KMS-11 (cell line): ENCODE measurements around the gene SEZ6L2.

Source experiments
- H2AFZ ChIP-seq: fragments of 200-600 bp; sonication (generic); 2 replicates; pipeline ENCODE4 v1.6.1; 2016; ENCODE audit warnings: antibody characterized with exemption, mixed run types, low read depth
- H3K27ac ChIP-seq: fragments of 200-600 bp; sonication (generic); 2 replicates; pipeline ENCODE4 v1.6.1; 2016; ENCODE audit warnings: mild to moderate bottlenecking, mixed run types
- H3K27me3 ChIP-seq: fragments of 200-600 bp; sonication (generic); 2 replicates; pipeline ENCODE4 v1.6.1; 2017; ENCODE audit warnings: mild to moderate bottlenecking, low read depth, mixed run types, moderate library complexity; ENCODE audit not compliant: insufficient read depth
- H3K36me3 ChIP-seq: fragments of 200-600 bp; sonication (generic); 2 replicates; pipeline ENCODE4 v1.6.1; 2017; ENCODE audit warnings: mild to moderate bottlenecking, mixed run types; ENCODE audit not compliant: insufficient read depth
- H3K4me1 ChIP-seq: fragments of 200-600 bp; sonication (generic); 2 replicates; pipeline ENCODE4 v1.6.1; 2016; ENCODE audit warnings: mild to moderate bottlenecking, low read depth, mixed run types; ENCODE audit not compliant: poor library complexity, severe bottlenecking
- H3K4me2 ChIP-seq: fragments of 200-600 bp; sonication (generic); 2 replicates; pipeline ENCODE4 v1.7.0; 2016; ENCODE audit warnings: mild to moderate bottlenecking, mixed run types
- H3K4me3 ChIP-seq: fragments of 200-600 bp; sonication (generic); IDR thresholded peaks from 2 replicates; pipeline ENCODE4 v1.6.1; 2017; ENCODE audit warnings: low read depth, low read length, mixed read lengths; ENCODE audit not compliant: insufficient read depth
- H3K79me2 ChIP-seq: fragments of 200-600 bp; sonication (generic); 2 replicates; pipeline ENCODE4 v1.6.1; 2016; ENCODE audit warnings: low read depth, mixed run types; ENCODE audit not compliant: insufficient read depth
- H3K9ac ChIP-seq: fragments of 200-600 bp; sonication (generic); 2 replicates; pipeline ENCODE4 v1.6.1; 2016; ENCODE audit warnings: mild to moderate bottlenecking, mixed run types
- H4K20me1 ChIP-seq: fragments of 200-600 bp; sonication (generic); 2 replicates; pipeline ENCODE4 v1.6.1; 2016; ENCODE audit warnings: mild to moderate bottlenecking, mixed run types; ENCODE audit not compliant: insufficient read depth
- TF ChIP-seq, protein P1 (sequence below): fragments of 200-600 bp; sonication (generic); conservative IDR thresholded peaks from 2 replicates; pipeline ENCODE4 v1.6.1; 2017; ENCODE audit warnings: low read depth, mild to moderate bottlenecking, antibody characterized with exemption, low read length, moderate library complexity, mixed read lengths

Gene SEZ6L2

GRCh38 chr16:29922986-29923501 is 23.7 kb upstream of the SEZ6L2 start:
- Histone ChIP-seq H4K20me1 (no peaks in the 10 kb centered on the region), H2AFZ (no peak overlapping the region), H3K36me3 (no peaks in the 10 kb centered on the region), H3K4me1 (peaks cover 28% of the 10 kb centered on the region), H3K4me2 (no peak overlapping the region), H3K27ac (no peak overlapping the region), H3K79me2 (peaks cover 11% of the 10 kb centered on the region; the same call in 1 of the 2 replicates), H3K9ac (no peak overlapping the region), H3K4me3 (no peak overlapping the region), H3K27me3 (no peaks in the 10 kb centered on the region)
- TF ChIP-seq, protein P1, sequence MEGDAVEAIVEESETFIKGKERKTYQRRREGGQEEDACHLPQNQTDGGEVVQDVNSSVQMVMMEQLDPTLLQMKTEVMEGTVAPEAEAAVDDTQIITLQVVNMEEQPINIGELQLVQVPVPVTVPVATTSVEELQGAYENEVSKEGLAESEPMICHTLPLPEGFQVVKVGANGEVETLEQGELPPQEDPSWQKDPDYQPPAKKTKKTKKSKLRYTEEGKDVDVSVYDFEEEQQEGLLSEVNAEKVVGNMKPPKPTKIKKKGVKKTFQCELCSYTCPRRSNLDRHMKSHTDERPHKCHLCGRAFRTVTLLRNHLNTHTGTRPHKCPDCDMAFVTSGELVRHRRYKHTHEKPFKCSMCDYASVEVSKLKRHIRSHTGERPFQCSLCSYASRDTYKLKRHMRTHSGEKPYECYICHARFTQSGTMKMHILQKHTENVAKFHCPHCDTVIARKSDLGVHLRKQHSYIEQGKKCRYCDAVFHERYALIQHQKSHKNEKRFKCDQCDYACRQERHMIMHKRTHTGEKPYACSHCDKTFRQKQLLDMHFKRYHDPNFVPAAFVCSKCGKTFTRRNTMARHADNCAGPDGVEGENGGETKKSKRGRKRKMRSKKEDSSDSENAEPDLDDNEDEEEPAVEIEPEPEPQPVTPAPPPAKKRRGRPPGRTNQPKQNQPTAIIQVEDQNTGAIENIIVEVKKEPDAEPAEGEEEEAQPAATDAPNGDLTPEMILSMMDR, result no peak

DNA sequence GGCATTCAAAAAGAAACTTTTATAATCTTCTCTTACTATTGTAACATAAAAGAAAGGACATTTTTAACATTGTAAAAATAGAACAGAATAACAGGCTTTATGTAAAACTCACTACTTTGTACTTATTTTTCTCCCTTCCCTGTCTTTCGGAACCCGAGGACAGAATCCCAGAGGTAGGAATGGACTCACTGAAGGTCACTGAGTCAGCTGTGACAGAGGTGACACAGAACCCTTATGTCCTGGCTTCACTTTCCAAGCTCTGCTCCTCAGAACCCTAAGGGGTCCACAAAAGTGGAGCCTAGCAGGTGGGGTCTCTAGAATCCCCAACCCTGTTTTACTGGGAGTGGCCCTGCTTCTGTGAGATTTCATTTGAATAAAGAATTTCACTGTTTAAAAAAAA is 23.0 kb upstream of the SEZ6L2 start:
- TF ChIP-seq, protein P1, result no peak
- Histone ChIP-seq H3K4me3 (no peak overlapping the region), H2AFZ (no peak overlapping the region), H4K20me1 (no peaks in the 10 kb centered on the region), H3K27me3 (no peaks in the 10 kb centered on the region), H3K79me2 (peaks cover 11% of the 10 kb centered on the region; the same call in 1 of the 2 replicates), H3K4me2 (no peak overlapping the region), H3K4me1 (peaks cover 23% of the 10 kb centered on the region), H3K9ac (no peak overlapping the region; the same call in 1 of the 2 replicates), H3K27ac (no peak overlapping the region), H3K36me3 (no peaks in the 10 kb centered on the region)

DNA sequence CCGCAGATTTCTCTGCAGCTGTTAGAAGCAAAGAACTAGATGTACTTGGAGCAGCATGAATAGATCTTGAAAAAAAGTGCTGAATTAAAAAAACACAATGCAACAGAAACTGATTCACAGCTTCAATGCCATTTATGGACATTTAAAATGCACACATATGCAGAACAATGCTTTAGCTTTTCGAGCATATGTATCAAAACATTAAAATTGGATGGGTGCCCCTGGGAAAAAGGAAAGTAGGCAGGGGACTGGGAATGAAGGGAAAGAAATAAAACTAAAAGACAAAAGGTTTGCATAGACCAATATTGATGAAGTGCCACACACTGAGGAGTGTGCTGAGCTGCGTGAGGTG is 21.7 kb upstream of the SEZ6L2 start:
- no peak overlapping the region for H2AFZ ChIP-seq
- H3K4me1 ChIP-seq, result peaks cover 13% of the 10 kb centered on the region
- no peak overlapping the region for H3K27ac ChIP-seq
- no peaks in the 10 kb centered on the region for H3K27me3 ChIP-seq
- H4K20me1 ChIP-seq, result no peaks in the 10 kb centered on the region
- H3K9ac ChIP-seq, result no peak overlapping the region
- H3K4me3 ChIP-seq, result no peak overlapping the region
- TF ChIP-seq, protein P1, result no peak
- no peaks in the 10 kb centered on the region for H3K36me3 ChIP-seq
- peaks cover 11% of the 10 kb centered on the region; the same call in 1 of the 2 replicates for H3K79me2 ChIP-seq
- no peak overlapping the region for H3K4me2 ChIP-seq

GRCh38 chr16:29920288-29921033 is 21.1 kb upstream of the SEZ6L2 start:
- Histone ChIP-seq H2AFZ (no peak overlapping the region), H3K9ac (no peak overlapping the region), H3K4me2 (no peak overlapping the region), H3K4me1 (peaks cover 13% of the 10 kb centered on the region), H3K79me2 (peaks cover 7% of the 10 kb centered on the region; the same call in 1 of the 2 replicates), H4K20me1 (no peaks in the 10 kb centered on the region), H3K36me3 (no peaks in the 10 kb centered on the region), H3K27ac (no peak overlapping the region), H3K27me3 (no peaks in the 10 kb centered on the region), H3K4me3 (no peak overlapping the region)
- TF ChIP-seq, protein P1, result no peak
